ENCODE measurements around the gene KLK8.

KLK8 gene, protein sequence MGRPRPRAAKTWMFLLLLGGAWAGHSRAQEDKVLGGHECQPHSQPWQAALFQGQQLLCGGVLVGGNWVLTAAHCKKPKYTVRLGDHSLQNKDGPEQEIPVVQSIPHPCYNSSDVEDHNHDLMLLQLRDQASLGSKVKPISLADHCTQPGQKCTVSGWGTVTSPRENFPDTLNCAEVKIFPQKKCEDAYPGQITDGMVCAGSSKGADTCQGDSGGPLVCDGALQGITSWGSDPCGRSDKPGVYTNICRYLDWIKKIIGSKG

DNA sequence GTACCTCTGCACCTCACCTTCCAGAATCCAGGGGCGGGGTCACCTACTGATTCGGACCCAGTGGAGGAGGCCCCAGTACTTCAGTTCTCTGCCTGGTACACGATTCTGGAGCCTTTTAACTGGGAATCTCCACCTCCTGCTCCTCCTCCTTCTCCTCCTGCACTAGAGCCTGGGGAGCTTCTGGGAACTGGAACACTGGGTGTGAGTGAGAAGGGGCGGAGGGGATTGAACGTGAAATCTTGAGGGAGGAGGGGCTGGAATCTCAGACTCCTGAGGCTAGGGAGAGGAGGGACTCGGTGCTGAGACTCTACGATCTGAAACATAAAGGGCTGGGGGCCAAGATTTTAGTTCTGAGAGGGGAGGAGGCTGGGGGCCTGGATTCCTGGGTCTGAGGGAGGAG lies at the start of gene KLK8:
Gene KLK8, minus strand, starts transcription at position 90 of the 400 bp plus-strand sequence. CDS start 437 bp downstream, outside the sequence.
- H3K36me3 ChIP-seq (ENCODE audit: control insufficient read depth, insufficient read depth, low read length) = no peaks in the 10 kb centered on the region
- H3K9me3 ChIP-seq (ENCODE audit: control insufficient read depth, low read length) = no peaks in the 10 kb centered on the region
- no peaks in the 10 kb centered on the region for H3K27me3 ChIP-seq (ENCODE audit: control insufficient read depth, insufficient read depth, low read length)
- peak within 1 kb of the TSS; percentile 22 for H2AFZ ChIP-seq
- no peak within 1 kb of the TSS for H3K27ac ChIP-seq
- H3K79me2 ChIP-seq = no peaks in the 10 kb centered on the region
- TF ChIP-seq, protein P1, sequence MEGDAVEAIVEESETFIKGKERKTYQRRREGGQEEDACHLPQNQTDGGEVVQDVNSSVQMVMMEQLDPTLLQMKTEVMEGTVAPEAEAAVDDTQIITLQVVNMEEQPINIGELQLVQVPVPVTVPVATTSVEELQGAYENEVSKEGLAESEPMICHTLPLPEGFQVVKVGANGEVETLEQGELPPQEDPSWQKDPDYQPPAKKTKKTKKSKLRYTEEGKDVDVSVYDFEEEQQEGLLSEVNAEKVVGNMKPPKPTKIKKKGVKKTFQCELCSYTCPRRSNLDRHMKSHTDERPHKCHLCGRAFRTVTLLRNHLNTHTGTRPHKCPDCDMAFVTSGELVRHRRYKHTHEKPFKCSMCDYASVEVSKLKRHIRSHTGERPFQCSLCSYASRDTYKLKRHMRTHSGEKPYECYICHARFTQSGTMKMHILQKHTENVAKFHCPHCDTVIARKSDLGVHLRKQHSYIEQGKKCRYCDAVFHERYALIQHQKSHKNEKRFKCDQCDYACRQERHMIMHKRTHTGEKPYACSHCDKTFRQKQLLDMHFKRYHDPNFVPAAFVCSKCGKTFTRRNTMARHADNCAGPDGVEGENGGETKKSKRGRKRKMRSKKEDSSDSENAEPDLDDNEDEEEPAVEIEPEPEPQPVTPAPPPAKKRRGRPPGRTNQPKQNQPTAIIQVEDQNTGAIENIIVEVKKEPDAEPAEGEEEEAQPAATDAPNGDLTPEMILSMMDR (IDR thresholded peaks at IDR 0.05) = no peak
- no peaks in the 10 kb centered on the region for H3K4me1 ChIP-seq
- no peak within 1 kb of the TSS for H3K9ac ChIP-seq
- no peak within 1 kb of the TSS for H3K4me3 ChIP-seq (ENCODE audit: low read depth, low read length)
- no peak within 1 kb of the TSS for H3K4me2 ChIP-seq (ENCODE audit: low read length)

DNA sequence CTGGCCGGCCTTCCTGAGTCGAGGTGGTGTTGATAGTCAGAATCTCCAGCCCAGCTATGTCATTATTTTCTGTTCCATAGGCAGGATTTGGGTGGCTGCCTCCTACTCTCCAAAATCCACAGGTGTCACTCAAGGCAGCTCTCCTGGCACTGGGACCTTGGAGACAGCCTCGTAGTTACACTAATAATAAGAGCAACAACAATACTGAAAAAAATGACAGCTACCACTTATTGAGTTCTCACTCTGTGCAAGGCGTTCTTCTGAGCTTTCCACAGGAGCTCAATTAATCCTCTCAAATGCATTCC lies 45.6 kb upstream of the KLK8 start:
- TF ChIP-seq, protein P1 (IDR thresholded peaks at IDR 0.05) = no peak
- Histone ChIP-seq H3K9ac (no peak overlapping the region), H3K27me3 (ENCODE audit: control insufficient read depth, insufficient read depth, low read length) (no peaks in the 10 kb centered on the region), H3K4me1 (no peaks in the 10 kb centered on the region), H2AFZ (no peak overlapping the region), H3K36me3 (ENCODE audit: control insufficient read depth, insufficient read depth, low read length) (no peaks in the 10 kb centered on the region), H3K4me2 (ENCODE audit: low read length) (no peak overlapping the region), H3K4me3 (ENCODE audit: low read depth, low read length) (no peak overlapping the region), H3K9me3 (ENCODE audit: control insufficient read depth, low read length) (no peaks in the 10 kb centered on the region), H3K79me2 (no peaks in the 10 kb centered on the region), H3K27ac (no peak overlapping the region)

DNA sequence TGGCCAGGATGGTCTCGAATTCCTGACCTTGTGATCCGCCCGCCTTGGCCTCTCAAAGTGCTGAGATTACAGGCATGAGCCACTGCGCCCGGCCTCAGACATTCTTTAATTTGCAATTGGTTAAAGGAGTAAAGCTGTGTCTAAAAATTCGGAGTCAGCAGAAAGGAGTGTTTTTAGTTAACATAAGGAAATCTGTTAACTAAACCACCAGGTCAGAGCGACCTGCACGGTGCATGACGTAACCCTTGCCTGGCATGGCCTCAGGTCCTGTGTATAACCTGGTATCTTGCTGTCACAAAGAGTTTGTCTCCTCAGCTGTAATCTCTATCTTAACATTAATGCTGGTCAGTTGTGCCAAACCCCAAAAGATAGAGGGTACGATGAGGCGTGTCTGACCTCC lies 42.9 kb upstream of the KLK8 start:
- Histone ChIP-seq H2AFZ (no peak overlapping the region), H3K79me2 (no peaks in the 10 kb centered on the region), H3K4me1 (no peaks in the 10 kb centered on the region), H3K27ac (no peak overlapping the region), H3K9me3 (ENCODE audit: control insufficient read depth, low read length) (no peaks in the 10 kb centered on the region), H3K27me3 (ENCODE audit: control insufficient read depth, insufficient read depth, low read length) (no peaks in the 10 kb centered on the region), H3K4me2 (ENCODE audit: low read length) (no peak overlapping the region), H3K4me3 (ENCODE audit: low read depth, low read length) (no peak overlapping the region), H3K9ac (no peak overlapping the region), H3K36me3 (ENCODE audit: control insufficient read depth, insufficient read depth, low read length) (no peaks in the 10 kb centered on the region)
- TF ChIP-seq, protein P1 (IDR thresholded peaks at IDR 0.05) = no peak

DNA sequence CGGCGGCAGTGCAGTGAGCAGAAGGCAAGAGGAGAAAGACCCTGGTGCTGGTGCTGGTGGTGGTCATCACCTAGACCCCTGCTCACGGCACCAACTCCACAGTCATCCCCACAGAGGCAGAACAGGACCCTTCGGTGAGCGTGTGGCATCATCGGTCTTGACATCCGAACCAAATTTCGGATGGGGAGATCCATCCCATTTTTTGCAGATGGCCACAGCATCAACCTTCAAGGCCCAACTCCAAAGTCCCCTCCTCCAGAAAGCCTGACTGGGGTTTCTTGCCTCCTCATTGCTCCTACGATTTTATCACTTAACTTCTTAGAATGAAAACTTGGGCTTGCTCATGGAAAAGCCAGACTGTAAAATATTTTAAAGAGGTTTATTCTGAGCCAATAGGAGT lies 42.1 kb upstream of the KLK8 start:
- H3K27ac ChIP-seq = no peak overlapping the region
- no peaks in the 10 kb centered on the region for H3K9me3 ChIP-seq (ENCODE audit: control insufficient read depth, low read length)
- TF ChIP-seq, protein P1 (IDR thresholded peaks at IDR 0.05) = no peak
- H2AFZ ChIP-seq = no peak overlapping the region
- H3K27me3 ChIP-seq (ENCODE audit: control insufficient read depth, insufficient read depth, low read length) = no peaks in the 10 kb centered on the region
- no peak overlapping the region for H3K4me3 ChIP-seq (ENCODE audit: low read depth, low read length)
- no peaks in the 10 kb centered on the region for H3K4me1 ChIP-seq
- H3K9ac ChIP-seq = no peak overlapping the region
- H3K79me2 ChIP-seq = no peaks in the 10 kb centered on the region
- no peaks in the 10 kb centered on the region for H3K36me3 ChIP-seq (ENCODE audit: control insufficient read depth, insufficient read depth, low read length)
- no peak overlapping the region for H3K4me2 ChIP-seq (ENCODE audit: low read length)

DNA sequence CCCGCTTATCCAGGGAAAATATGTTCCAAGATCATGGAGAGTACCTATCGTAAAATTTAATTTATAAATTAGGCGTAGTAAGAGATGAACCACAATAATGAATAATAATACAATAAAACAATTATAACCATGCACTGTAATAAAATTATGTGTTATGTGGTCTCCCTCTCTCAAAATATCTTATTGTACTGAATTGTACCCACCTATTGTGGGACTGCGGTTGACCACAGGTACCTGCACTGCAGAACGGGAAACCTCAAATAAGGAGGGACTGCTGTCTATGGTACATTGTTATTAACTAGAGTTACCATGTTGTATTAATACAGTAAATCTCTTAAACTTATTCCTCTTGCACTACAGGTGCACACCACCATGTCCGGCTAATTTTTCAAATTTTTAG lies 38.7 kb upstream of the KLK8 start:
- Histone ChIP-seq H3K4me2 (ENCODE audit: low read length) (no peak overlapping the region), H3K79me2 (no peaks in the 10 kb centered on the region), H3K4me3 (ENCODE audit: low read depth, low read length) (no peak overlapping the region), H2AFZ (no peak overlapping the region), H3K9ac (no peak overlapping the region), H3K27ac (no peak overlapping the region), H3K27me3 (ENCODE audit: control insufficient read depth, insufficient read depth, low read length) (no peaks in the 10 kb centered on the region), H3K36me3 (ENCODE audit: control insufficient read depth, insufficient read depth, low read length) (no peaks in the 10 kb centered on the region), H3K4me1 (no peaks in the 10 kb centered on the region), H3K9me3 (ENCODE audit: control insufficient read depth, low read length) (no peaks in the 10 kb centered on the region)
- TF ChIP-seq, protein P1 (IDR thresholded peaks at IDR 0.05) = no peak
